AG10803 (cell line): Measurements from ENCODE around the gene ERO1B.

ENCODE experiments used
- DNase-seq: peaks from one replicate; pipeline ENCODE4 v3.0.0; 2010; ENCODE audit warnings: low read depth
- H3K4me3 ChIP-seq: 2 replicates; pipeline ENCODE4 v1.5.1; 2011; ENCODE audit warnings: mild to moderate bottlenecking, low read length, control low read depth
- TF ChIP-seq, protein P1 (sequence below): conservative IDR thresholded peaks from 2 replicates; pipeline ENCODE4 v1.5.1; 2011; ENCODE audit warnings: mild to moderate bottlenecking, low read length, control low read depth, inconsistent platforms

ERO1B gene

GRCh38 chr1:236228411-236228810, 53.3 kb downstream of the ERO1B start:
- no peak for DNase-seq
- TF ChIP-seq, protein P1, sequence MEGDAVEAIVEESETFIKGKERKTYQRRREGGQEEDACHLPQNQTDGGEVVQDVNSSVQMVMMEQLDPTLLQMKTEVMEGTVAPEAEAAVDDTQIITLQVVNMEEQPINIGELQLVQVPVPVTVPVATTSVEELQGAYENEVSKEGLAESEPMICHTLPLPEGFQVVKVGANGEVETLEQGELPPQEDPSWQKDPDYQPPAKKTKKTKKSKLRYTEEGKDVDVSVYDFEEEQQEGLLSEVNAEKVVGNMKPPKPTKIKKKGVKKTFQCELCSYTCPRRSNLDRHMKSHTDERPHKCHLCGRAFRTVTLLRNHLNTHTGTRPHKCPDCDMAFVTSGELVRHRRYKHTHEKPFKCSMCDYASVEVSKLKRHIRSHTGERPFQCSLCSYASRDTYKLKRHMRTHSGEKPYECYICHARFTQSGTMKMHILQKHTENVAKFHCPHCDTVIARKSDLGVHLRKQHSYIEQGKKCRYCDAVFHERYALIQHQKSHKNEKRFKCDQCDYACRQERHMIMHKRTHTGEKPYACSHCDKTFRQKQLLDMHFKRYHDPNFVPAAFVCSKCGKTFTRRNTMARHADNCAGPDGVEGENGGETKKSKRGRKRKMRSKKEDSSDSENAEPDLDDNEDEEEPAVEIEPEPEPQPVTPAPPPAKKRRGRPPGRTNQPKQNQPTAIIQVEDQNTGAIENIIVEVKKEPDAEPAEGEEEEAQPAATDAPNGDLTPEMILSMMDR, result no peak
- H3K4me3 ChIP-seq, result no peak overlapping the region

GRCh38 chr1:236222632-236223031, 59.1 kb downstream of the ERO1B start:
- no peak for DNase-seq
- TF ChIP-seq, protein P1, result no peak
- H3K4me3 ChIP-seq, result no peak overlapping the region

DNA sequence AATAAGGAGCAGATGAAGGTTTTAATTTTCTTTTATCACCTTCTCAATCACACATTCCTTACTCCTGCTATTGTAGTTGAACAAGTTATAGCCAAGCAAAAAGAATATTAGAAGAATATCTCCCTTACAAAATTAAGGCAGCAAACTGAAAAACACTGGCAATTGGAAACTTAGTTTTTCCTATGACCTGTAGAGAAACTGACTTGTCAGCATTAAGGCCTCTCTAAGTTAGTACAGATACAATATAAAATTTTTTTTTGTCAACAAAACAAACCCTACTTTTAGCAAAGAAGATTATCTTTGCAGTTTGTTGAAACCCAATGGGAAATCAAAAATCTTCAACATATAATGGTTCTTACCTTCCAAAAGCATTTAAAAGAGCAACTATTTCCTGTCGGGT, 61.3 kb downstream of the ERO1B start:
- TF ChIP-seq, protein P1, result no peak
- H3K4me3 ChIP-seq, result no peak overlapping the region
- no peak for DNase-seq

- TF ChIP-seq, protein P1, result no peak
- DNase-seq, result no peak
- H3K4me3 ChIP-seq, result no peak overlapping the region
These were observed 67.0 kb downstream of the ERO1B start for GRCh38 chr1:236214761-236215160.

DNA sequence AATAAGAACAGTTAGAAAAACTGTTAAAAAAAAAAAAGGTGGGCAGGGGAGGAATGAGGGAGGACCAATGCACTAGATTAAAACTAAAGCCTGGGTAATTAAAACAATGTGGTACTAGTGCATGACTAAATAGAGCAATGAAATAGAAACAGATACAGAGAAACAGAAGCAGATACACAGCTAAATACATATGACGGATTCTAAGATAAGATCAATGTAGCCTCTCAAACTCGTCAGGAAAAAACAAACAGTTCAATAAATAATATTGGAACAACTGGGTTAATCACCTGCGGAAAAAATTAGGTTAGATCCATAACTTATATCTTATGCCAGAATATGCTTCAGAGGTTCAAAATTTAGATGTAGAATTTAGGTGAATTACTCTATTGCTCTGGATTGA, 68.2 kb downstream of the ERO1B start:
- TF ChIP-seq, protein P1, result no peak
- peak; percentile 36 for DNase-seq
- H3K4me3 ChIP-seq, result no peak overlapping the region

DNA sequence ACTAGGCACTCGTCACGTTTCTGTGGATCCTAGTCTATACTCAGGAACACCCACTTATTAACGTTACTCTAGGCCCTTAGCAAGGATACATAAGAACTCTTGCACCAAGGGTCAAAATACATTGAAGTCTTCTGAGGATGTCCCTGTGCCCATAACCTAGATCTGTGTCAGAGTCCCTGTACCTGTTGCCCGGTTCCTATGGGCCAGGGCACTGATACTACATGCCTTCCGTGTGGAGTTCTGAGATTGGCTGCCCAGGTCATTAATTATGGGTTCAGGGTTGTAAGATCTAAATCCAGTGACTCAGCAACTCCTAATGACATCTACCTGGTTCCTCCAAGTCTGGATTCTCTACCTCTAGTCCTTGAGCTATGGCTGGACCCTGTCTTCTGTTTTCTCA, 69.9 kb downstream of the ERO1B start:
- no peak for DNase-seq

DNA sequence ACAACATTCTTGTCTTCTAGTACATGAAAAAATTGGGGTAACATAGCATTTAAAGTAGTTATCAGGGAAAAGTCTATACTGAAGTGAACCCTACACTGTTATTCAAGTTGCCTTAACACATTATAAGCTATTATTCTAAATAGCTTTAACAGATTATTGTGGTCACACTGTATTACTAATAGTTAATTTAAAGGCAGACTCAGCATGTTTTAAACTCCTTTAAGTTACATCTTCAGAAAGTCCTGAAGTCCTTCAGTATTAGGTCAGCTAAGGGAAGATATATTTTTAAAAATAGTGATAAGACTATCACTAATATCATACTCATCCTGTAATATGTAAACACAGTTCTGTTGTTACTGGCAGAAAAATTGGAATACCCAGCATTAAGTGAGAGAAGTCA, 72.0 kb downstream of the ERO1B start:
- DNase-seq, result no peak

More for the DNA sequence above, 69.9 kb downstream of the ERO1B start:
- TF ChIP-seq, protein P1, result no peak
- no peak overlapping the region for H3K4me3 ChIP-seq

More for the DNA sequence above, 72.0 kb downstream of the ERO1B start:
- TF ChIP-seq, protein P1, result no peak
- no peak overlapping the region for H3K4me3 ChIP-seq
